ENCODE measurements around the gene SLC7A8.

GRCh38 chr14:23097786-23098185 lies 85.7 kb downstream of the SLC7A8 start:
- TF ChIP-seq CTCF (IDR thresholded peaks at IDR 0.05; ENCODE audit: low read depth, low read length): no peak
- TF ChIP-seq EZH2phosphoT487 (IDR thresholded peaks at IDR 0.05; ENCODE audit: low read depth): no peak
